Vagina (tissue), 2 donors: Measurements from ENCODE around the gene PRR23E. TPM values are rescaled to one million over a fixed set of nuclear protein-coding genes. Genes with fewer than 3 reads are reported as not detected.

Experiments
- DNase-seq, 2 donors: peaks; one replicate each; pipeline ENCODE4 v3.0.0-alpha.2; 2017; ENCODE audit errors: extremely low spot score in 2 of 2
- H3K27ac ChIP-seq: fragments of 200-600 bp; sonication (generic); one replicate; pipeline ENCODE4 v1.5.1; 2019
- H3K27me3 ChIP-seq: fragments of 200-600 bp; sonication (generic); one replicate; pipeline ENCODE4 v1.5.1; 2019
- H3K36me3 ChIP-seq, 2 donors: fragments of 200-600 bp; sonication (generic); one replicate each; pipeline ENCODE4 v1.5.1; 2017 to 2019
- H3K4me1 ChIP-seq: fragments of 200-600 bp; sonication (generic); one replicate; pipeline ENCODE4 v1.5.1; 2019
- H3K4me3 ChIP-seq, 2 donors: fragments of 200-600 bp; sonication (generic); 1 replicate in 1 of 2; 2 replicates in 1 of 2; pipeline ENCODE4 v1.5.1; 2016 to 2019
- H3K9me3 ChIP-seq: fragments of 200-600 bp; sonication (generic); one replicate; pipeline ENCODE4 v1.5.1; 2019
- POLR2A ChIP-seq, 2 donors: fragments of 450-650 bp; IDR thresholded peaks; one replicate each; pipeline ENCODE4 v1.6.1; 2017; ENCODE audit warnings: antibody characterized with exemption in 2 of 2, mild to moderate bottlenecking in 2 of 2, moderate library complexity in 2 of 2
- POLR2AphosphoS5 ChIP-seq, 2 donors: sonication (generic); formaldehyde crosslinking; IDR thresholded peaks; one replicate each; pipeline ENCODE4 v1.9.0; 2017; ENCODE audit warnings: antibody characterized with exemption in 2 of 2, mild to moderate bottlenecking in 2 of 2, low read depth in 1 of 2; ENCODE audit not compliant: insufficient read depth in 1 of 2
- intact Hi-C: fragments of 100-400 bp; cut with DNase I; formaldehyde crosslinking; loops from one replicate; pipeline ENCODE4 v1.15.1; 2023
- total RNA-seq: library from RNA; depleted of rRNA; stranded (reverse); fragments of >200 nt; gene quantifications from one replicate; pipeline ENCODE4 v1.2.3, GENCODE V29; 2016
- TF ChIP-seq, protein P1 (sequence below), 3 experiments: fragments of 450-650 bp in 2 of 3; fragments of 200-600 bp in 1 of 3; sonication (generic) in 1 of 3; IDR thresholded peaks; one replicate each; pipeline ENCODE4 v1.5.1; 2017 to 2019; ENCODE audit warnings: antibody characterized with exemption in 3 of 3, mild to moderate bottlenecking in 2 of 3, moderate library complexity in 2 of 3

PRR23E gene
- total RNA-seq, 1 donor from 2014 or later = not detected

DNA sequence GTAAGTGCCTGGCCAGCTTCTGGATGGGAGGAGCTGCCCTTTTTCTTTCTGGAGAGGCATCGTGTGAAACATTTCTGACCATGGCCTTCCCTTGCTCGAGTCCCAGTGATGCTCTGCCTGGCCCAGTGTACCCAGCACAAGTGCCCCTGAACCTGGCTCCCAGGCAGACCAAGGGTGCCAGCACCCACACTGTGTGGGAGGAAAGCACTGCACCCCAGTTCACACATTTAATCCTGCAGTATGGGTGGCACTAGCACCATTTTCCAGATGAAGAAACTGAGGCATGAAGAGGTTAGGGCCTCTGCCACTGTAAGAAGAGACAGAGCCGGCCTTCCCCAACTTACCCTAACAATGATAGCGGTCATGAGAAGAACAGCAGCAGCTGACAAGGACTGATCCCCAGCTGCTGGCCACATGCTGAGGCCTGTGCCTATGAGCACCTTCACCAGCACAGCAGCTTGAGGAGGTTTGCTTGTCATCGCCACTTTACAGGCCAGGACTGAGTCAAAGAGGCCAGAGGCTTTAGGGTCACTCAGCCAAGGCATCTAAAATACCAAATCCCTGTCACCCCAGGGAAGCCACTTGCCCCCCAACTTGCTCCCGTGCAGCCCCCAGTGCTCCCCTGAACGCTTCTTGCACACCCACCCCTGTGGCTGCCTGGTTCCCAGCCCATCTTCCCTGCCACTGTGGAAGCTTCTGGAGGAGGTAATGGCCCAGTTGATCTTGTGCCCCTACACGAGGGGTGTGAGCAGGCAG, 15.0 kb downstream of the PRR23E start:
- Histone ChIP-seq H3K36me3 (no peaks in the 10 kb centered on the region), H3K4me3 (no peak overlapping the region), H3K4me1 (no peaks in the 10 kb centered on the region), H3K9me3 (no peaks in the 10 kb centered on the region), H3K27me3 (no peaks in the 10 kb centered on the region), H3K27ac (no peak overlapping the region)
- peak in 1 of 2 donors; percentile 90 for DNase-seq
- intact Hi-C loops = no loop called here
- TF ChIP-seq POLR2AphosphoS5 (IDR thresholded peaks at IDR 0.05; ENCODE audit: insufficient read depth in 1 of 2, low read depth in 1 of 2) (no peak), POLR2A (IDR thresholded peaks at IDR 0.05) (no peak)
- TF ChIP-seq, protein P1, sequence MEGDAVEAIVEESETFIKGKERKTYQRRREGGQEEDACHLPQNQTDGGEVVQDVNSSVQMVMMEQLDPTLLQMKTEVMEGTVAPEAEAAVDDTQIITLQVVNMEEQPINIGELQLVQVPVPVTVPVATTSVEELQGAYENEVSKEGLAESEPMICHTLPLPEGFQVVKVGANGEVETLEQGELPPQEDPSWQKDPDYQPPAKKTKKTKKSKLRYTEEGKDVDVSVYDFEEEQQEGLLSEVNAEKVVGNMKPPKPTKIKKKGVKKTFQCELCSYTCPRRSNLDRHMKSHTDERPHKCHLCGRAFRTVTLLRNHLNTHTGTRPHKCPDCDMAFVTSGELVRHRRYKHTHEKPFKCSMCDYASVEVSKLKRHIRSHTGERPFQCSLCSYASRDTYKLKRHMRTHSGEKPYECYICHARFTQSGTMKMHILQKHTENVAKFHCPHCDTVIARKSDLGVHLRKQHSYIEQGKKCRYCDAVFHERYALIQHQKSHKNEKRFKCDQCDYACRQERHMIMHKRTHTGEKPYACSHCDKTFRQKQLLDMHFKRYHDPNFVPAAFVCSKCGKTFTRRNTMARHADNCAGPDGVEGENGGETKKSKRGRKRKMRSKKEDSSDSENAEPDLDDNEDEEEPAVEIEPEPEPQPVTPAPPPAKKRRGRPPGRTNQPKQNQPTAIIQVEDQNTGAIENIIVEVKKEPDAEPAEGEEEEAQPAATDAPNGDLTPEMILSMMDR (IDR thresholded peaks at IDR 0.05) = no peak

DNA sequence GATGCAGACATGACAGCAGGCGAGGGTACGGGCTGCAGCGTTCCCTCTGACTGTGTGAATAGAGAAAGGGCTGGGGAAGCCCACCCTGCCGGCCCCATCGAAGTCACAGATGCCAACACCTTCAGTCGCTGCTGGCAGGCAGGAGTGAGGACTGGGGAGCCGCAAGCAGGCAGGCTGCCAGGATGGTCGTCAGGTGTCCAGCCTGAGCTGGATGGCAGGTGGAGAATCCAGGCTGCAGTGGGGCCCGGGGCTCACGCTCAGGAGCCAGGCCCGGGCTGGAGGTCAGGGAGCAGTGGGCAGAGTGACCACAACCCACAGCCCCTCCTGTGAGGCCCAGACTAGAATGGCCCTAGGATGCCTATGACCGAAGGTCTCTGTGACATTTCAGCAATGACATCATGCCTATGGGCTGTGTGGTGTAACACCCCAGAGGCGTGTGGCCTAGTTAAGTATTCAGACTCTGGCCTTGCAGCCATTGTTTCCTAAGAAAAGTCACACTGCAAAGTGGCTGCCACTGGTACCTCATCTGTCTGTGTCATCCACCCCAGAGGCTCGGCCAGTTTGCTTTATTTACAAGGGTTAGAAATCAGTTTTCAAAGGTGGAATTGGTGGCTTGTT, 15.7 kb downstream of the PRR23E start:
- TF ChIP-seq, protein P1 (IDR thresholded peaks at IDR 0.05) = no peak
- TF ChIP-seq POLR2A (IDR thresholded peaks at IDR 0.05) (no peak), POLR2AphosphoS5 (IDR thresholded peaks at IDR 0.05; ENCODE audit: insufficient read depth in 1 of 2, low read depth in 1 of 2) (no peak)
- Histone ChIP-seq H3K27ac (no peak overlapping the region), H3K27me3 (no peaks in the 10 kb centered on the region), H3K4me1 (no peaks in the 10 kb centered on the region), H3K36me3 (no peaks in the 10 kb centered on the region), H3K4me3 (no peak overlapping the region), H3K9me3 (no peaks in the 10 kb centered on the region)
- intact Hi-C loops = no loop called here
- peak in 1 of 2 donors; percentile 84 for DNase-seq

DNA sequence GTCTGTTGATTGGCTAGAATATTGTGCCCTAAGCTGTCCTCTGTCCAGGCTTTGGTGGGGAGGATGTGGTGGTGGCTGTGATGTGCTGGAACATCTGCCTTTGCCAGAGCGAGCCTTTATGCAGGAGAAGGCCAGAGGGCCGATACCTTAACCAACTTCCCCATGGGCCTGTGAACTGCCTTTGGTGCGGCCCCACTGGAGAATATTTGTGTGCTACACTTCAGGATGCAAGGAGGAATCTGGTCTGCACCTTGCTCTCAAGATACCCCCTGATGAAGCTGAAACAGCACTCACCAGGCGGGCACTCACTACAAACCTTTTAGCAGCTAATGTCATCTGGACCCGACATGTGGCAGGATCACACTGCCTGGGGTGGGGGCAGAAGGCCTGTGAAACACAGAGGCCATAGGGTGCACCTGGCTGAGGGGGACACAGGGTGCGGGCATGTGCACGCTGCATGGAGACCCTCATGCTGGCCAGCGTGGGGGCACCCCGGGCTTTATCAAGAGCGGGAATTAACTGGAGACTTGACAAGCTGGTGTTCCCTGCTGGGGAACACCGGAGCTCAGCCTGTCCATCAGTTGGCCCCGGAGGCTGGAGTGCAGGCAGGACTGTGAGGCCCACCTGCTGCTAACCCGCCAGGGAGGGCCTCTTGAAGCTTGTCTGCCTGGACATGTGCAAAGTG, 16.4 kb downstream of the PRR23E start:
- H3K27me3 ChIP-seq = no peaks in the 10 kb centered on the region
- H3K9me3 ChIP-seq = no peaks in the 10 kb centered on the region
- H3K4me3 ChIP-seq = no peak overlapping the region
- intact Hi-C loops = no loop called here
- H3K4me1 ChIP-seq = no peaks in the 10 kb centered on the region
- DNase-seq = no peak
- no peak overlapping the region for H3K27ac ChIP-seq
- no peaks in the 10 kb centered on the region for H3K36me3 ChIP-seq
- TF ChIP-seq, protein P1 (IDR thresholded peaks at IDR 0.05) = no peak
- TF ChIP-seq POLR2A (IDR thresholded peaks at IDR 0.05) (no peak), POLR2AphosphoS5 (IDR thresholded peaks at IDR 0.05; ENCODE audit: insufficient read depth in 1 of 2, low read depth in 1 of 2) (no peak)

DNA sequence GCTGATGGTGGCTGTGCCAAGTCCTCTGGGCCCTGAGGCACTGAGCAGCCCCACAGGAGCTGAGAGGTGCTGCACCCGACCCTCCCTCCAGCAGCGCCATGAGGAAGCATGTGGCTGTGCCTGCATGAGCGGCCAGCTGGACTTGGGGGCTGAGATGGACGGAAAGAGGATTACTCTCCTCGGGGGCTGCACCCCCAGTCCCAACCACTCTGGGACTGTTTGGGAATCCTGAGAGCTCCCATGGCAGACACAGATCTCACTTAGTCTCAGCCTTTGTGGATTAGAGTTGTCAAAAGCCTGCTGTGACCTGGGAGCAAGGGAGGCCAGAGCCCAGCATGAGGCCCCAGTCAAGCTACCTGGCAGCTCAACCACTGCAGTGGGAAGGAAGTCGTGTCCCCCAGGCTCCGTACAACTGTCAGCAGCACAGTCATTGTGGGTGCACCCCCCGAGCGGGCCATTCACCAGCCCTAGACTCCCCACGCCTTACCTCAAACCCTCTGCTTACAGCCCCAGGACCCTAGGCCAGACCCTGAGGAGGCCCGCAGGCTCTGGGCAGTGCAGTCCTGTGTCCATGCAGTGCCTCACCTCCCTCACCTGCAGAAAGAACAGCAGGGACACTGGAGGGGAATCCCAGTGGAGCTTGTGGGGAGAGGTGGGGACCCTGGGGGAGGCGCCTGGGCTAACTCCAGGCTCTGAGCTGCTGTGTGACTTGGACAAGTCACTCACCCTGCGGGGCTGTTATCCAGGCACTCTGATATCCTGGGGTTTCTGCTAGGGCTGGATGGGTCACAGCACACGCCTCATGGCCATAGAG, 17.1 kb downstream of the PRR23E start:
- no peak overlapping the region for H3K27ac ChIP-seq
- TF ChIP-seq, protein P1 (IDR thresholded peaks at IDR 0.05) = no peak
- TF ChIP-seq POLR2A (IDR thresholded peaks at IDR 0.05) (no peak), POLR2AphosphoS5 (IDR thresholded peaks at IDR 0.05; ENCODE audit: insufficient read depth in 1 of 2, low read depth in 1 of 2) (no peak)
- H3K4me3 ChIP-seq = no peak overlapping the region
- peak in 1 of 2 donors; percentile 84 for DNase-seq
- H3K36me3 ChIP-seq = no peaks in the 10 kb centered on the region
- H3K27me3 ChIP-seq = no peaks in the 10 kb centered on the region
- H3K4me1 ChIP-seq = no peaks in the 10 kb centered on the region
- intact Hi-C loops = no loop called here
- H3K9me3 ChIP-seq = no peaks in the 10 kb centered on the region
